ENCODE data around the gene YWHAG. TPM values are rescaled to one million over a fixed set of nuclear protein-coding genes. Genes with fewer than 3 reads are reported as not detected.
A peak's percentile ranks its signal among the peaks of the same experiment; 100 is the strongest.

The YWHAG gene
- polyA plus RNA-seq, 1 of the 3 experiments (the other 2 are of a cell fraction), result 60.4 TPM

- ChIA-PET CTCF (no interaction called here), POLR2A (no interaction called here)
- Histone ChIP-seq H3K79me2 (ENCODE audit: insufficient read depth) (no peaks in the 10 kb centered on the region), H3K27ac (ENCODE audit: low read depth in 2 of 2, low read length in 1 of 2) (no peak overlapping the region), H3K9ac (no peak overlapping the region), H3K4me3 (ENCODE audit: low read depth in 2 of 2, low read length in 1 of 2) (no peak overlapping the region), H4K20me1 (ENCODE audit: insufficient read depth) (no peaks in the 10 kb centered on the region), H3K4me2 (no peak overlapping the region), H3K27me3 (ENCODE audit: insufficient read depth) (no peaks in the 10 kb centered on the region), H3K36me3 (replicated peaks in 1 of 2; ENCODE audit: control insufficient read depth in 1 of 2, insufficient read depth in 2 of 2, low read length in 1 of 2) (no peaks in the 10 kb centered on the region), H2AFZ (ENCODE audit: low read depth) (no peak overlapping the region), H3F3A (replicated peaks; ENCODE audit: insufficient read depth) (peaks cover 30% of the 10 kb centered on the region), H3K9me2 (no peaks in the 10 kb centered on the region), H3K4me1 (ENCODE audit: control insufficient read depth in 1 of 2, insufficient read depth in 2 of 2, low read depth in 1 of 2, low read length in 1 of 2) (peaks cover 6 to 17% of the 10 kb centered on the region in 2 experiments; a peak in 3 of 4 replicates), H3K9me3 (no peaks in the 10 kb centered on the region)
- 92% methylated on average over 13 of the region's 13 CpGs for WGBS (ENCODE audit: low lambda C conversion rate)
- TF ChIP-seq TEAD4 (IDR thresholded peaks at IDR 0.05; ENCODE audit: borderline replicate concordance, insufficient read depth) (no peak), USF2 (IDR thresholded peaks at IDR 0.05; ENCODE audit: borderline replicate concordance, low read depth, low read length) (no peak), MXI1 (IDR thresholded peaks at IDR 0.05; ENCODE audit: low read depth, low read length) (no peak)
- peak; percentile 51 for DNase-seq
Measured at GRCh38 chr7:76383089-76383944, 24.5 kb upstream of the YWHAG start.

GRCh38 chr7:76381814-76382213 lies 23.0 kb upstream of the YWHAG start:
- Histone ChIP-seq H3K27me3 (ENCODE audit: insufficient read depth) (no peaks in the 10 kb centered on the region), H3K9me2 (no peaks in the 10 kb centered on the region), H3F3A (replicated peaks; ENCODE audit: insufficient read depth) (peaks cover 35% of the 10 kb centered on the region), H3K4me1 (ENCODE audit: control insufficient read depth in 1 of 2, insufficient read depth in 2 of 2, low read depth in 1 of 2, low read length in 1 of 2) (peaks cover 6 to 24% of the 10 kb centered on the region in 2 experiments; a peak in 3 of 4 replicates), H4K20me1 (ENCODE audit: insufficient read depth) (no peaks in the 10 kb centered on the region), H3K4me3 (ENCODE audit: low read depth in 2 of 2, low read length in 1 of 2) (no peak overlapping the region), H3K79me2 (ENCODE audit: insufficient read depth) (no peaks in the 10 kb centered on the region), H3K9ac (no peak overlapping the region), H3K27ac (ENCODE audit: low read depth in 2 of 2, low read length in 1 of 2) (no peak overlapping the region), H3K36me3 (replicated peaks in 1 of 2; ENCODE audit: control insufficient read depth in 1 of 2, insufficient read depth in 2 of 2, low read length in 1 of 2) (no peaks in the 10 kb centered on the region), H3K9me3 (no peaks in the 10 kb centered on the region), H2AFZ (ENCODE audit: low read depth) (no peak overlapping the region), H3K4me2 (no peak overlapping the region)
- ChIA-PET POLR2A (no interaction called here), CTCF (no interaction called here)
- DNase-seq, result no peak
- TF ChIP-seq SMC3 (IDR thresholded peaks at IDR 0.05; ENCODE audit: low read depth, low read length), result no peak
- no peak for TF ChIP-seq NFIC (IDR thresholded peaks at IDR 0.05; ENCODE audit: borderline replicate concordance)
- peak; percentile 45 for TF ChIP-seq CTCF (IDR thresholded peaks at IDR 0.05)
- TF ChIP-seq FOXM1 (IDR thresholded peaks at IDR 0.05; ENCODE audit: low read depth), result no peak
- TF ChIP-seq EZH2phosphoT487 (IDR thresholded peaks at IDR 0.05; ENCODE audit: borderline replicate concordance, low read depth), result no peak
- WGBS (ENCODE audit: low lambda C conversion rate), result 96% methylated on average over 7 of the region's 7 CpGs

Data from SK-N-SH (cell line).